Muscle of arm (tissue), 12 donors: ENCODE data around the gene SSH3. TPM values are rescaled to one million over a fixed set of nuclear protein-coding genes. Genes with fewer than 3 reads are reported as not detected.

ENCODE experiments used
- DNase-seq: peaks from one replicate; pipeline ENCODE4 v3.0.0-alpha.2; 2013
- polyA plus RNA-seq, 12 donors: library from polyadenylated mRNA; unstranded; fragments of 120-200 nt; gene quantifications; one replicate each; pipeline ENCODE4 v1.2.1, GENCODE V29; 2013; ENCODE audit not compliant: insufficient read length in 12 of 12

SSH3 gene
- polyA plus RNA-seq, 12 donors = 11.8 to 24.5 (median 15.3) TPM; not detected in 1

- DNase-seq = no peak
Observed at GRCh38 chr11:67345247-67345919, 42.1 kb downstream of the SSH3 start.

GRCh38 chr11:67345920-67346819 lies 42.8 kb downstream of the SSH3 start:
- no peak for DNase-seq

GRCh38 chr11:67347964-67348749 lies 44.8 kb downstream of the SSH3 start:
- no peak for DNase-seq

GRCh38 chr11:67349036-67349435 lies 45.7 kb downstream of the SSH3 start:
- DNase-seq = no peak

GRCh38 chr11:67349457-67349856 lies 46.1 kb downstream of the SSH3 start:
- no peak for DNase-seq

GRCh38 chr11:67349928-67350465 lies 46.7 kb downstream of the SSH3 start:
- DNase-seq = no peak

GRCh38 chr11:67351275-67352005 lies 48.1 kb downstream of the SSH3 start:
- DNase-seq = peak; percentile 82

- no peak for DNase-seq
Observed at GRCh38 chr11:67352546-67353316, 49.4 kb downstream of the SSH3 start.

- peak; percentile 94 for DNase-seq
Observed at GRCh38 chr11:67353317-67354074, 50.2 kb downstream of the SSH3 start, which contains the start of gene POLD4. TSS of gene POLD4 (minus strand) at chr11:67353546. CDS start at chr11:67353399, 147 bp downstream.

- no peak for DNase-seq
Observed at GRCh38 chr11:67354075-67355022, 51.0 kb downstream of the SSH3 start.

- no peak for DNase-seq
Observed at GRCh38 chr11:67355023-67355793, 51.9 kb downstream of the SSH3 start.

- DNase-seq = no peak
Observed at GRCh38 chr11:67355794-67356386, 52.6 kb downstream of the SSH3 start.

- no peak for DNase-seq
Observed at GRCh38 chr11:67356387-67356863, 53.1 kb downstream of the SSH3 start.

GRCh38 chr11:67356864-67357561 lies 53.7 kb downstream of the SSH3 start:
- peak; percentile 72 for DNase-seq

- DNase-seq = no peak
Observed at GRCh38 chr11:67357831-67358670, 54.7 kb downstream of the SSH3 start.
